Parathyroid adenoma (tissue), 2 donors: ENCODE data around the gene NLK.
"Not testable (repeated sequence)": the region's sequence is repeated elsewhere in the genome, so short reads cannot be mapped to it uniquely, and the experiment has no call there.

ENCODE experiments used
- H2AFZ ChIP-seq: fragments of 300-600 bp; sonication (generic); one replicate; pipeline ENCODE4 v1.7.0; 2017; ENCODE audit warnings: antibody characterized with exemption, mild to moderate bottlenecking
- H3K27ac ChIP-seq: fragments of 300-600 bp; sonication (generic); one replicate; pipeline ENCODE4 v1.7.0; 2017
- H3K27me3 ChIP-seq: fragments of 300-600 bp; sonication (generic); one replicate; pipeline ENCODE4 v1.7.0; 2017; ENCODE audit warnings: low read length; ENCODE audit not compliant: control insufficient read depth, insufficient read depth
- H3K36me3 ChIP-seq: fragments of 300-600 bp; sonication (generic); one replicate; pipeline ENCODE4 v1.7.0; 2017; ENCODE audit warnings: low read length; ENCODE audit not compliant: control insufficient read depth, insufficient read depth
- H3K4me1 ChIP-seq: fragments of 300-600 bp; sonication (generic); one replicate; pipeline ENCODE4 v1.7.0; 2017; ENCODE audit warnings: control low read depth
- H3K4me2 ChIP-seq: fragments of 300-600 bp; sonication (generic); one replicate; pipeline ENCODE4 v1.7.0; 2017; ENCODE audit warnings: low read length
- H3K4me3 ChIP-seq: fragments of 300-600 bp; sonication (generic); one replicate; pipeline ENCODE4 v1.7.0; 2017; ENCODE audit warnings: low read depth, low read length
- H3K79me2 ChIP-seq: fragments of 300-600 bp; sonication (generic); one replicate; pipeline ENCODE4 v1.7.0; 2017; ENCODE audit warnings: control low read depth
- H3K9ac ChIP-seq: fragments of 300-600 bp; sonication (generic); one replicate; pipeline ENCODE4 v1.7.0; 2017; ENCODE audit warnings: mild to moderate bottlenecking
- H3K9me3 ChIP-seq: fragments of 300-600 bp; sonication (generic); one replicate; pipeline ENCODE4 v1.7.0; 2017; ENCODE audit warnings: low read length; ENCODE audit not compliant: control insufficient read depth
- CTCF ChIP-seq: fragments of 300-600 bp; sonication (generic); IDR thresholded peaks from one replicate; pipeline ENCODE4 v1.7.0; 2017; ENCODE audit warnings: antibody characterized with exemption, mild to moderate bottlenecking
- donor health status: primary hyperparathyroidism.

The NLK gene

GRCh38 chr17:28093999-28094716, 51.7 kb downstream of the NLK start:
- H3K4me1 ChIP-seq, result no peaks in the 10 kb centered on the region
- no peak overlapping the region for H3K9ac ChIP-seq
- H3K79me2 ChIP-seq, result peaks cover 4% of the 10 kb centered on the region
- no peak overlapping the region for H2AFZ ChIP-seq
- no peak for TF ChIP-seq CTCF
- H3K4me2 ChIP-seq, result no peak overlapping the region
- no peaks in the 10 kb centered on the region for H3K9me3 ChIP-seq
- H3K27me3 ChIP-seq, result no peaks in the 10 kb centered on the region
- H3K4me3 ChIP-seq, result no peak overlapping the region
- H3K36me3 ChIP-seq, result no peaks in the 10 kb centered on the region
- no peak overlapping the region for H3K27ac ChIP-seq

GRCh38 chr17:28096756-28097155, 54.3 kb downstream of the NLK start:
- H3K79me2 ChIP-seq, result no peaks in the 10 kb centered on the region
- no peak overlapping the region for H2AFZ ChIP-seq
- no peaks in the 10 kb centered on the region for H3K4me1 ChIP-seq
- H3K4me3 ChIP-seq, result no peak overlapping the region
- H3K9me3 ChIP-seq, result no peaks in the 10 kb centered on the region
- no peak overlapping the region for H3K27ac ChIP-seq
- TF ChIP-seq CTCF, result no peak
- H3K4me2 ChIP-seq, result no peak overlapping the region
- H3K27me3 ChIP-seq, result no peaks in the 10 kb centered on the region
- no peaks in the 10 kb centered on the region for H3K36me3 ChIP-seq
- no peak overlapping the region for H3K9ac ChIP-seq

DNA sequence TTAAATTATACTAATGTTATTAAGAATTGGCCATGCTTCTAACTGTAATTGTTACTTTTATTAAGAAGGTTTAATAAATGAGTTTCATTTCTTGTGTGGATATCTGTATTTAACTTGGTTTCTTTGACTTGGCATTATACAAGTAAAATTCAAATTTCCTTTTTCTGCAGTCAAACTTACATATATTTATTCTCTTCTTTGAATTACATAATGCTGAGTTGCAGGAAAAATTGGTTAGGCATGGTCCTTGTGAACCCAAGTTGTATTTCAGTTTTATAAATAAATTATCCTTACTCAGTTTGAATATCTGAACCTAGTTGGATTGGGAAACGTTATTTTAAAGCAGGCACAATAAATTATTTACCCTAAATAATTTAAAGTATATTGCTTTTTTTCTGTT, 54.8 kb downstream of the NLK start:
- no peak overlapping the region for H3K4me3 ChIP-seq
- H3K9me3 ChIP-seq, result no peaks in the 10 kb centered on the region
- no peaks in the 10 kb centered on the region for H3K79me2 ChIP-seq
- no peaks in the 10 kb centered on the region for H3K4me1 ChIP-seq
- no peak overlapping the region for H3K4me2 ChIP-seq
- H3K27me3 ChIP-seq, result no peaks in the 10 kb centered on the region
- no peak overlapping the region for H3K9ac ChIP-seq
- TF ChIP-seq CTCF, result no peak
- H3K27ac ChIP-seq, result no peak overlapping the region
- H2AFZ ChIP-seq, result no peak overlapping the region
- H3K36me3 ChIP-seq, result no peaks in the 10 kb centered on the region

DNA sequence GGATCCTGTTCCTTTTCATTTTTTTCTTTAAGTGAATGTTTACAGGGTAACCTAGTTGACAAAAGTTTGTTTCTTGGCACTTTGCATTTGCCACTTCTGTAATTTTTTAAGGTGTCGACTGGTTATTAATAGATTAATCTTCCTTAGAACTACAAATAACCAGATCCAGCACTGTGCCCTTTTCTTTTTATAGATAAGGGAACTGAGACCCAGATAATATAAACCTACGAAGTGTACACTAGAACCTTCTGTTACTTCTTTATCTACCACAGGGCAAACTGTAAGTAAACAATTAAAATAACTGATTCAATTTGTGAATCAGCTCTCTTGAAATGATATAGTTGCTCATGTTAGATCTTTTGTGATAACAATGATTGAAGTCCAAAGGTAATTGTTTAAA, 55.4 kb downstream of the NLK start:
- no peak for TF ChIP-seq CTCF
- no peak overlapping the region for H3K9ac ChIP-seq

DNA sequence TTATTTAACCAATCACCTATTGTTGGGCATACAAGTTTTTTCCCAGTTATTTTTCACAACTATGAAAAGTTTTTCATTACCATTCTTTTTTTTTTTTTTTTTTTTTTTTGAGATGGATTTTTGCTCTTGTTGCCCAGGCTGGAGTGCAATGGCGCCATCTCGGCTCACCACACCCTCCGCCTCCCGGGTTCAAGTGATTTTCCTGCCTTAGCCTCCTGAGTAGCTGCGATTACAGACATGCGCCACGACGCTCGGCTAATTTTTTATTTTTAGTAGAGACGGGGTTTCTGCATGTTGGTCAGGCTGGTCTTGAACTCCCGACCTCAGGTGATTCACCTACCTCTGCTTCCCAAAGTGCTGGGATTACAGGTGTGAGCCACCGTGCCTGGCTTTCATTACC, 56.1 kb downstream of the NLK start:
- H3K36me3 ChIP-seq, H3K27ac ChIP-seq, H3K9ac ChIP-seq, H3K27me3 ChIP-seq, H3K4me1 ChIP-seq, H2AFZ ChIP-seq, H3K9me3 ChIP-seq, H3K4me3 ChIP-seq, H3K4me2 ChIP-seq, H3K79me2 ChIP-seq: not testable (repeated sequence)

More for the DNA sequence above, 55.4 kb downstream of the NLK start:
- no peaks in the 10 kb centered on the region for H3K36me3 ChIP-seq
- no peaks in the 10 kb centered on the region for H3K4me1 ChIP-seq
- no peaks in the 10 kb centered on the region for H3K9me3 ChIP-seq
- H3K79me2 ChIP-seq, result no peaks in the 10 kb centered on the region
- H2AFZ ChIP-seq, result no peak overlapping the region
- H3K27ac ChIP-seq, result no peak overlapping the region
- H3K27me3 ChIP-seq, result no peaks in the 10 kb centered on the region
- H3K4me3 ChIP-seq, result no peak overlapping the region
- H3K4me2 ChIP-seq, result no peak overlapping the region
